HCT116 (cell line): ENCODE data around the gene PRDM12. TPM values are rescaled to one million over a fixed set of nuclear protein-coding genes. Genes with fewer than 3 reads are reported as not detected.

Experiments used
- ATAC-seq: fragments of 200-7000 bp; cut with Tn5 transposase; 2 replicates; pipeline ENCODE4 v1.9.1; 2020; ENCODE audit warnings: mild to moderate bottlenecking, moderate library complexity
- BruUV-seq: library from RNA; stranded (reverse); fragments of 400-500 nt; replicated peaks from 2 replicates; lab custom pipeline; 2021; lab: Mats Ljungman, UMichigan
- CTCF ChIA-PET: fragments of 300-600 bp; sonication (Branson Sonifier 250); formaldehyde crosslinking; loops from one replicate; lab custom pipeline; 2021; ENCODE audit warnings: antibody characterized with exemption; lab: Charles Lee
- POLR2A ChIA-PET: fragments of 300-600, 350-600 bp; sonication (Branson Sonifier 250); formaldehyde crosslinking; loops from one replicate; lab custom pipeline; 2021; ENCODE audit warnings: antibody characterized with exemption; lab: Charles Lee
- RAD21 ChIA-PET, 2 experiments: fragments of 300-600 bp; sonication (Branson Sonifier 250); formaldehyde crosslinking; loops; one replicate each; lab custom pipeline; 2023; ENCODE audit warnings: low total read pairs in 2 of 2; ENCODE audit not compliant: uncharacterized antibody in 2 of 2, unreplicated experiment in 2 of 2, low non-redundant PET in 1 of 2; lab: Charles Lee
- DNase-seq: peaks from one replicate; pipeline ENCODE4 v3.0.0-alpha.2; 2010; ENCODE audit warnings: low read depth, low spot score
- H2AFZ ChIP-seq: fragments of 200-600 bp; shearing (Covaris generic), sonication (generic); 2 replicates; pipeline ENCODE4 v1.6.1; 2017; ENCODE audit warnings: low read depth, mixed run types, mixed read lengths, antibody characterized with exemption, low read length; ENCODE audit not compliant: poor library complexity, severe bottlenecking
- H3K27ac ChIP-seq: 2 replicates; pipeline ENCODE4 v1.5.1; 2012; ENCODE audit warnings: low read depth, low read length
- H3K27me3 ChIP-seq: fragments of 200-600 bp; sonication (generic); 2 replicates; pipeline ENCODE4 v1.6.1; 2016; ENCODE audit warnings: mixed run types, low read length, mixed read lengths; ENCODE audit not compliant: insufficient read depth
- H3K36me3 ChIP-seq, 2 experiments: fragments of 200-500 bp in 1 of 2; fragments of 200-600 bp in 1 of 2; sonication (Bioruptor generic) in 1 of 2; sonication (generic) in 1 of 2; 2 replicates each; pipeline versions ENCODE4 v1.5.1 to v1.6.1; 2014 to 2016; ENCODE audit warnings: low read length in 2 of 2, inconsistent platforms in 1 of 2, mixed read lengths in 1 of 2, mixed run types in 1 of 2; ENCODE audit not compliant: insufficient read depth in 2 of 2, control insufficient read depth in 1 of 2
- H3K4me1 ChIP-seq, 2 experiments: fragments of 200-600 bp in 1 of 2; sonication (generic) in 1 of 2; 2 replicates each; pipeline versions ENCODE4 v1.5.1 to v1.6.1; 2012 to 2017; ENCODE audit warnings: low read length in 2 of 2, inconsistent platforms in 1 of 2, mild to moderate bottlenecking in 1 of 2, mixed read lengths in 1 of 2, mixed run types in 1 of 2, moderate library complexity in 1 of 2; ENCODE audit not compliant: insufficient read depth in 2 of 2, control insufficient read depth in 1 of 2
- H3K4me2 ChIP-seq: fragments of 200-600 bp; sonication (generic); 2 replicates; pipeline ENCODE4 v1.6.1; 2017; ENCODE audit warnings: mixed run types, low read length, mixed read lengths
- H3K4me3 ChIP-seq, 2 experiments: fragments of 200-600 bp in 1 of 2; sonication (generic) in 1 of 2; replicated peaks in 1 of 2; 2 replicates each; pipeline ENCODE4 v1.5.1; 2011 to 2016; ENCODE audit warnings: low read length in 2 of 2, control low read depth in 1 of 2, low read depth in 1 of 2, mild to moderate bottlenecking in 1 of 2, mixed read lengths in 1 of 2, mixed run types in 1 of 2
- H3K79me2 ChIP-seq: fragments of 200-600 bp; sonication (generic); 2 replicates; pipeline ENCODE4 v1.6.1; 2017; ENCODE audit warnings: mild to moderate bottlenecking, mixed run types, low read length, moderate library complexity, mixed read lengths; ENCODE audit not compliant: insufficient read depth
- H3K9ac ChIP-seq: fragments of 200-600 bp; sonication (generic); 2 replicates; pipeline ENCODE4 v1.6.1; 2016; ENCODE audit warnings: low read length, mixed read lengths
- H3K9me2 ChIP-seq: fragments of 200-600 bp; sonication (generic), shearing (Covaris generic); 2 replicates; pipeline ENCODE4 v1.6.1; 2017; ENCODE audit warnings: mixed run types, mild to moderate bottlenecking, moderate library complexity; ENCODE audit not compliant: insufficient read depth
- H3K9me3 ChIP-seq, 2 experiments: fragments of 200-500 bp in 1 of 2; fragments of 200-600 bp in 1 of 2; sonication (Bioruptor generic) in 1 of 2; sonication (generic) in 1 of 2; 2 replicates each; pipeline ENCODE4 v1.6.1; 2014 to 2017; ENCODE audit warnings: low read length in 2 of 2, mixed read lengths in 2 of 2, inconsistent platforms in 1 of 2, low read depth in 1 of 2, mild to moderate bottlenecking in 1 of 2, mixed run types in 1 of 2, moderate library complexity in 1 of 2; ENCODE audit not compliant: control insufficient read depth in 1 of 2, insufficient read depth in 1 of 2
- H4K20me1 ChIP-seq: fragments of 200-600 bp; sonication (generic), shearing (Covaris generic); 2 replicates; pipeline ENCODE4 v1.6.1; 2017; ENCODE audit warnings: mixed run types, mild to moderate bottlenecking, moderate library complexity; ENCODE audit not compliant: insufficient read depth
- RAD21 ChIP-seq: IDR thresholded peaks from 2 replicates; pipeline ENCODE4 v1.6.1; 2012; ENCODE audit warnings: low read depth, mild to moderate bottlenecking
- ZFX ChIP-seq: fragments of 450-650 bp; IDR thresholded peaks from 2 replicates; pipeline ENCODE4 v1.6.1; 2017
- ZNF274 ChIP-seq: fragments of 200-500 bp; sonication (Bioruptor generic); IDR thresholded peaks from 2 replicates; pipeline ENCODE4 v1.6.1; 2014; ENCODE audit warnings: mild to moderate bottlenecking, low read depth, low read length, inconsistent platforms
- intact Hi-C: fragments of 100-400 bp; cut with micrococcal nuclease; formaldehyde crosslinking; loops from 2 replicates; pipeline ENCODE4 v1.10.0; 2022
- microRNA-seq: library from miRNA; unstranded; fragments of <30 nt; microRNA quantifications from one replicate; pipeline ENCODE4, GENCODE V29; 2016; ENCODE audit warnings: borderline number of aligned reads
- total RNA-seq: library from RNA; stranded (reverse); gene quantifications from one replicate; pipeline ENCODE4 v1.2.1, GENCODE V29; 2021; ENCODE audit not compliant: unreplicated experiment
- TF ChIP-seq, protein P1 (sequence below), 3 experiments: fragments of 200-600 bp in 1 of 3; sonication (generic) in 1 of 3; IDR thresholded peaks in 2 of 3; conservative IDR thresholded peaks in 1 of 3; 2 replicates each; pipeline ENCODE4 v1.5.1; 2012 to 2017; ENCODE audit warnings: low read depth in 2 of 3, low read length in 2 of 3, antibody characterized with exemption in 1 of 3, borderline replicate concordance in 1 of 3, control low read depth in 1 of 3, mild to moderate bottlenecking in 1 of 3, mixed read lengths in 1 of 3, mixed run types in 1 of 3, moderate library complexity in 1 of 3; ENCODE audit not compliant: insufficient read depth in 1 of 3

Gene PRDM12
- total RNA-seq, 1 experiment from 2014 or later, result 0.54 TPM

DNA sequence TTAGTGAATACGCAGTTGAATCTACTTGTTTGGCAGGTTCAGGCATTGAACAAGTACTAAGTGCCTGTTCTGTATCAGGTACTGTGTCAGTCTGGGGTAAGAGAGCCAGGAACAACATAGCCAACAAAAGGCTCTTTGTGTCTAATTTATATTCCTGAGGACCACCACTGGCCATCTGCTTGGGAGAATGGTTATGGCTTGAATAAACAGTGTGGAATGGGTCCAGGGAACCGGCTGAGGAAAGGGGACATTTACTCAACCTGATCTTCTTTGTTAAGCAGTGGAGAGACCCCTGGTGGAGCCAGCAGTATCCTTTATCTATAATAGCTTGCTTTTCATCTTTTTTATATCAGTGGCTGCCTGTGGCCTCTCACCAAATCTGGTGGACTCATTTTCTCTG lies 67.7 kb downstream of the PRDM12 start:
- Histone ChIP-seq H3K9me2 (no peaks in the 10 kb centered on the region), H3K4me3 (no peak overlapping the region), H2AFZ (no peak overlapping the region), H3K27ac (no peak overlapping the region), H3K27me3 (no peaks in the 10 kb centered on the region), H3K36me3 (no peaks in the 10 kb centered on the region), H3K9me3 (no peaks in the 10 kb centered on the region), H3K4me1 (peaks cover 38 to 51% of the 10 kb centered on the region in 2 experiments), H3K9ac (no peak overlapping the region), H3K79me2 (peaks cover 62% of the 10 kb centered on the region), H4K20me1 (no peaks in the 10 kb centered on the region; the same call in 1 of the 2 replicates), H3K4me2 (no peak overlapping the region)
- DNase-seq (no peak), ATAC-seq (no peak)
- intact Hi-C loops, result no loop called here
- RAD21 ChIA-PET, result no interaction called here
- POLR2A ChIA-PET, result no interaction called here
- TF ChIP-seq, protein P1, sequence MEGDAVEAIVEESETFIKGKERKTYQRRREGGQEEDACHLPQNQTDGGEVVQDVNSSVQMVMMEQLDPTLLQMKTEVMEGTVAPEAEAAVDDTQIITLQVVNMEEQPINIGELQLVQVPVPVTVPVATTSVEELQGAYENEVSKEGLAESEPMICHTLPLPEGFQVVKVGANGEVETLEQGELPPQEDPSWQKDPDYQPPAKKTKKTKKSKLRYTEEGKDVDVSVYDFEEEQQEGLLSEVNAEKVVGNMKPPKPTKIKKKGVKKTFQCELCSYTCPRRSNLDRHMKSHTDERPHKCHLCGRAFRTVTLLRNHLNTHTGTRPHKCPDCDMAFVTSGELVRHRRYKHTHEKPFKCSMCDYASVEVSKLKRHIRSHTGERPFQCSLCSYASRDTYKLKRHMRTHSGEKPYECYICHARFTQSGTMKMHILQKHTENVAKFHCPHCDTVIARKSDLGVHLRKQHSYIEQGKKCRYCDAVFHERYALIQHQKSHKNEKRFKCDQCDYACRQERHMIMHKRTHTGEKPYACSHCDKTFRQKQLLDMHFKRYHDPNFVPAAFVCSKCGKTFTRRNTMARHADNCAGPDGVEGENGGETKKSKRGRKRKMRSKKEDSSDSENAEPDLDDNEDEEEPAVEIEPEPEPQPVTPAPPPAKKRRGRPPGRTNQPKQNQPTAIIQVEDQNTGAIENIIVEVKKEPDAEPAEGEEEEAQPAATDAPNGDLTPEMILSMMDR (IDR thresholded peaks at IDR 0.05 in 2 of 3, conservative IDR thresholded peaks at IDR 0.05 in 1 of 3; ENCODE audit: borderline replicate concordance in 1 of 3, insufficient read depth in 1 of 3, low read depth in 2 of 3, low read length in 2 of 3), result peak; percentile 21 to 26 (median 22); a peak in 3 of 6 replicates
- TF ChIP-seq ZNF274, result no peak
- no peak for TF ChIP-seq ZFX
- TF ChIP-seq RAD21, result 0 out of 2 replicates have a peak, but pooled peaks have one; percentile 29
- CTCF ChIA-PET, result no interaction called here
- no TSS peak for BruUV-seq

Small RNAs within 50 kb of the gene (microRNA-seq; reads per million reads assigned to microRNA genes)
- gene MIR6856, result not detected

Other genes with a start within 250 kb of the PRDM12 start
- 92.6 TPM for gene ASS1, start 219.6 kb upstream of the PRDM12 start, total RNA-seq
- gene FUBP3, start 85.0 kb upstream of the PRDM12 start, total RNA-seq, result 73.7 TPM
- 71.5 TPM for gene EXOSC2, start 29.2 kb downstream of the PRDM12 start, total RNA-seq
- gene ABL1, start 170.7 kb downstream of the PRDM12 start, total RNA-seq, result 54.7 TPM
- gene QRFP, start 232.2 kb downstream of the PRDM12 start, total RNA-seq, result not detected